ENCODE measurements around the gene CACNA2D2. TPM values are rescaled to one million over a fixed set of nuclear protein-coding genes. Genes with fewer than 3 reads are reported as not detected.

The CACNA2D2 gene
- polyA plus RNA-seq, result under 1 TPM; 0.28 to 0.31 TPM

DNA sequence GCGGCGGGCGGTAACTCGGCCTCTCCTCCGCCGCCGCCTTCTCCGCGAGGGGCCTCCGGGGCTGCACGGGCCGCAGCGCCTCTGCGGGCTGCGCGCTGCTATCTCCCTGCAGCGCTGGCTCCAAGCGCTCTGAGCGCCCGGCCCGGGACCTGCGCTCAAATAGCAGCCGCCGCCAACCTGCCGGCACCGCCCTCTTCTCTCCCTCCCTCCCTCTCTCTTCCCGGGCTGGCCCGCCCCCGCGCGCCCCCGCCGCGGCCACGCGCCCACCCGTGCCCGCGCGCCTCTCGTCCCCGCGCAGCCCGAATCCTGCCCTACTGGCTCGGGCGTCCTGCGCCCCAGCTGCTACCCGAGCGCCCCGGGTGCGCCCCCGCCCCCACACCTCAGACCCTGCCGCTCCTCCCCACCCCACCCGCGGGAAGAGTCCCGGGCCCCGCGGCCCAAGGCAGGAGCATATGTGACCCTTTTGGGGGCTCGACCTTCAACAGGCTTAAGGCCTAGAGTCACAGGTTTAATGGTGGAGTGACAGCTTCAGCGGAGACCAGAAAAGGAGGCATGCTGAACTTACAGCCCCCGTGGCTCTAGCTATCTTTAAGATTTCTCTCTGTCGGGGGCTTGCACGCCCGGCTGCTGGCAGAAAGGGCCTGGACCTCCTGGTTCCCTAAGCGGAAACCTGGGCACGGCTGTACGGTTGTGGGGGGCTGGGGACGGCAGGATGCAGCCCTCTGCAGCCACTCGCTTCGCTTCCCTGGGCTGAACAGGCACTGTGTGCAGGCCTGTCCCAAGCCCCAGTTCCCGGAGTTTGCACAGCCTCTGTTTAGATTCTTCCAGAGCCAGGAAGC is at the start of gene CACNA2D2:
CACNA2D2 (minus strand) TSS at position 131 of the 839 bp plus-strand sequence. CDS start 211 bp downstream, outside the sequence.
- peak within 1 kb of the TSS; percentile 35 to 54 for H3K4me3 ChIP-seq (ENCODE audit: low read depth in 1 of 2, low read length in 2 of 2)
- 8 to 14% methylated on average over 38 to 71 of the region's 71 CpGs for WGBS, 2 donors
- peaks cover 2 to 6% of the 10 kb centered on the region in 2 donors for H3K4me1 ChIP-seq (ENCODE audit: control insufficient read depth in 2 of 2, insufficient read depth in 2 of 2, low read length in 1 of 2)
- H3K9me3 ChIP-seq (ENCODE audit: control insufficient read depth in 2 of 2, insufficient read depth in 1 of 2, low read depth in 1 of 2, low read length in 1 of 2), result no peaks in the 10 kb centered on the region
- peaks cover 0 to 6% of the 10 kb centered on the region in 2 donors for H3K27me3 ChIP-seq (ENCODE audit: control insufficient read depth in 1 of 2, insufficient read depth in 2 of 2, low read length in 2 of 2)
- no peaks in the 10 kb centered on the region for H3K36me3 ChIP-seq (ENCODE audit: control insufficient read depth in 2 of 2, insufficient read depth in 2 of 2, low read length in 1 of 2)
- H3K27ac ChIP-seq (ENCODE audit: low read depth in 2 of 2, low read length in 1 of 2), result no peak within 1 kb of the TSS

DNA sequence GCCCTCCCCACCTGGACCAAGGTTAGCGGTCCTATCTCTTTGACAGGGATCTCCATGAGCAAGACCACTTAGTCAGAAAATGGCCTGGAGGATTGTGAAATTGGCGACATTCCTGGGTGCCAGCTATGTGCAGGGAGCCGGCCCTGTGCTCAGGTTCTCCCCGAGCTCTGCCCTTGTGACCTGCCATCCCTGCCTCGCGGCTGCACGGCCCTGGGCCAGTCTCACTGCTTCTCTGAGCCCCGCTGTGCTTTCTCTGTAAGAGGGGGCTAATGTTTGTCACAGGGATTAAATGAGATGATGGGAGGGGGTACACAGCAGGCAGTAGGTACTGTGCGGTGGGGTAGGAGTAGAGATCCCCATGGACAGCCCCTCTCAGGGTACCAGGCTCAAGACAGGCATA is 49.2 kb upstream of the CACNA2D2 start:
- WGBS, 2 donors, result 77 to 81% methylated on average over 9 of the region's 9 CpGs
- no peak overlapping the region for H3K4me3 ChIP-seq (ENCODE audit: low read depth in 1 of 2, low read length in 2 of 2)
- H3K27ac ChIP-seq (ENCODE audit: low read depth in 2 of 2, low read length in 1 of 2), result no peak overlapping the region
- H3K9me3 ChIP-seq (ENCODE audit: control insufficient read depth in 2 of 2, insufficient read depth in 1 of 2, low read depth in 1 of 2, low read length in 1 of 2), result no peaks in the 10 kb centered on the region
- no peaks in the 10 kb centered on the region for H3K4me1 ChIP-seq (ENCODE audit: control insufficient read depth in 2 of 2, insufficient read depth in 2 of 2, low read length in 1 of 2)
- no peaks in the 10 kb centered on the region for H3K36me3 ChIP-seq (ENCODE audit: control insufficient read depth in 2 of 2, insufficient read depth in 2 of 2, low read length in 1 of 2)
- no peaks in the 10 kb centered on the region for H3K27me3 ChIP-seq (ENCODE audit: control insufficient read depth in 1 of 2, insufficient read depth in 2 of 2, low read length in 2 of 2)

DNA sequence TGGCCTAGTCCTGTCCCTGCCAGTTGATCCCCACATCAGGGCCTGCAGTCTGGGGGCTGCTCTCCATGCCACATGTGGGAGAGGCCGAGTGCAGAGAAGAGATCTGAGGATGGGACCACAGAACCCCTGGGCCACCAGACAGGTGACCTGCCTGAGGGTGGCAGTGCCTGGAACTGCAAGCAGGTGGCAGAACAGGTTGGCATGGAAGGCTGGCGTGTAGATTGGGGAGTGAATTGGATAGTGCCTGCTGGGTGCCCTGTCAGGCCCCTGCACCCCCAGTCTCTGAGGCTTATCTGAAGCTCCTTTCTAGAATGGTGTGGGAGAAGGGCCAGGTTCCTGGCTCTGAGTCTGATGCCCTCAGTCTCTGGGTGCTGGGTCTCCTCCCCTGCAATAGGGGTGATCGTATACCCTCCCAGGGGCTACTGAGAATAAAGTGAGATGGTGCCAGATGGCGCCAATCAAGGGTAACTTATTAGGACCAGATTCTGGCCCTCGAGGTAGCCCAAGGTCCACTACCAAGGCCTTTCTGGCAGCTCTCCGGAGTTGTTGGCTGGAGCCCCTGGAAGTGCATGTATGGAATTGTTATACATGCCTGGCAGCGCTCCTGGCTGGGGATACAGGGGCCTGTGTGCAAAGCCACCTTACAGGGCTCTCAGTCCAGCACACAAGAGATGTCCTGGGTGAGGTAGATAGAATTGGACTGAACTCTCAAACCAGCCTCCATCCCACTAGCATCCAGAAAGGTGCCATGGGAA is 48.4 kb upstream of the CACNA2D2 start:
- H3K4me1 ChIP-seq (ENCODE audit: control insufficient read depth in 2 of 2, insufficient read depth in 2 of 2, low read length in 1 of 2), result no peaks in the 10 kb centered on the region

DNA sequence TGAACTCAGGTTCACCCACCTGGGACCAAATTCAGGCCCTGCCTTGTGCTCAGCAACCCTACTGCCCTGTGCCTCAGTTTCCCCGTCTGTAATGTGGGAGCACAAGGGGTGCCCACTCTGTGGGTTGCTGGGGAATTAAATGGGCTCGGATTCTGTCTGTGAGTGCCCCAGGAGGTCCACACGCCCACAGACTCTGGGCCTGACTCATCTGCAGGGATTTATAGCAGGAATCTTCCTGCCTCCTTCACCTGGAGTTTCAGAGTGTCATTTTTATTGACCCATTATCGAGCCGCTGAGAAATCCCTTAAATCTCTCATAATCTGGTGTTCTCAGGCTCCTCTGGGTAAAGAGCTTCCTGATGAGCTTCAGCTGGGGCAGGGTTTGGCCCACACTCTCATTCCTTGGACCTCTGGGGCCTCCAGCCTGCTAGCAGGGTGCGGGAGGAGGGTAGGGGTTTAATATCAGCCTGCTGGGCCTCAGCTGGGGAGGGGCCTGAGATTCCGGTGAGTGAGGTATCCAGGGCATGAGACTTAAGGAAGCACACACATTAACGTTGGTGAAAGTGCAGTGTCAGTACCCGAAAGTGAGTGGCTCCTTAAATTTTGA is 47.7 kb upstream of the CACNA2D2 start:
- Histone ChIP-seq H3K27ac (ENCODE audit: low read depth in 2 of 2, low read length in 1 of 2) (no peak overlapping the region), H3K4me1 (ENCODE audit: control insufficient read depth in 2 of 2, insufficient read depth in 2 of 2, low read length in 1 of 2) (no peaks in the 10 kb centered on the region), H3K36me3 (ENCODE audit: control insufficient read depth in 2 of 2, insufficient read depth in 2 of 2, low read length in 1 of 2) (no peaks in the 10 kb centered on the region), H3K27me3 (ENCODE audit: control insufficient read depth in 1 of 2, insufficient read depth in 2 of 2, low read length in 2 of 2) (no peaks in the 10 kb centered on the region), H3K4me3 (ENCODE audit: low read depth in 1 of 2, low read length in 2 of 2) (no peak overlapping the region), H3K9me3 (ENCODE audit: control insufficient read depth in 2 of 2, insufficient read depth in 1 of 2, low read depth in 1 of 2, low read length in 1 of 2) (no peaks in the 10 kb centered on the region)
- WGBS, 2 donors, result 51 to 57% methylated on average over 9 of the region's 9 CpGs

More for the DNA sequence above, 48.4 kb upstream of the CACNA2D2 start:
- Histone ChIP-seq H3K9me3 (ENCODE audit: control insufficient read depth in 2 of 2, insufficient read depth in 1 of 2, low read depth in 1 of 2, low read length in 1 of 2) (no peaks in the 10 kb centered on the region), H3K27me3 (ENCODE audit: control insufficient read depth in 1 of 2, insufficient read depth in 2 of 2, low read length in 2 of 2) (no peaks in the 10 kb centered on the region), H3K36me3 (ENCODE audit: control insufficient read depth in 2 of 2, insufficient read depth in 2 of 2, low read length in 1 of 2) (no peaks in the 10 kb centered on the region), H3K27ac (ENCODE audit: low read depth in 2 of 2, low read length in 1 of 2) (no peak overlapping the region), H3K4me3 (ENCODE audit: low read depth in 1 of 2, low read length in 2 of 2) (no peak overlapping the region)
- WGBS, 2 donors, result 69 to 70% methylated on average over 7 of the region's 7 CpGs

DNA sequence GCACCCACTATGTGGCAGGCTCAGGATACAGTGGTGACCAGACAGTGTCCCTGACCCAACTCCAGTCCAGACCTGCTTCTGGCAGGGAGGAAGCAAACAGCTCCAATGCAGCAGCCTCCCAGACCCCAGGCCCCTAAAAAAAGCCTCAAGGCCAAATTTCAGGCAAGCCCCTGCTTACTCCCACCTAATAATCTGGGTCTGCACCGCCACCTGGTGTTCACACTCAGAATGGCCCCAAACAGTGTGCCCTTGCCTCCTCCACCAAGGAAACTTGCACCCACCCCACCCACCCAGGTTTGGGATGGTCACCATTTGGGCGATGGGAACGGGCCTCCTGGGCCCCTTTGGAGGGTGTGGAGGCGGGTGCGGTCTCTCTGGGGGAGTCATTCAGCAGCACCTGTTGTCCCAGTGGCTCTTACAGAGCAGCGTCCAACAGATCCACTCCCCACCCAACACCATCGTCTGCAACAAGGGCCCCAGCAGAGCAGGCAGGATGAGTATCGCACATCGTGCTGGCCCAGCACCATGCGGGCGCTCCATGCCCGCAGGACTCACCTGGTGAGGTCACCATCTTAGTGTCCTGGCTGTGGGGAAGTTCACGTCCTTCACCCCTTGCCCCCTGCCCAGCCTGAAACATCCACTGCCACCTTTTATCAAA is 46.8 kb upstream of the CACNA2D2 start:
- Histone ChIP-seq H3K36me3 (ENCODE audit: control insufficient read depth in 2 of 2, insufficient read depth in 2 of 2, low read length in 1 of 2) (no peaks in the 10 kb centered on the region), H3K4me1 (ENCODE audit: control insufficient read depth in 2 of 2, insufficient read depth in 2 of 2, low read length in 1 of 2) (no peaks in the 10 kb centered on the region), H3K27me3 (ENCODE audit: control insufficient read depth in 1 of 2, insufficient read depth in 2 of 2, low read length in 2 of 2) (no peaks in the 10 kb centered on the region), H3K4me3 (ENCODE audit: low read depth in 1 of 2, low read length in 2 of 2) (no peak overlapping the region), H3K9me3 (ENCODE audit: control insufficient read depth in 2 of 2, insufficient read depth in 1 of 2, low read depth in 1 of 2, low read length in 1 of 2) (no peaks in the 10 kb centered on the region), H3K27ac (ENCODE audit: low read depth in 2 of 2, low read length in 1 of 2) (no peak overlapping the region)
- 36 to 50% methylated on average over 13 of the region's 13 CpGs for WGBS, 2 donors

DNA sequence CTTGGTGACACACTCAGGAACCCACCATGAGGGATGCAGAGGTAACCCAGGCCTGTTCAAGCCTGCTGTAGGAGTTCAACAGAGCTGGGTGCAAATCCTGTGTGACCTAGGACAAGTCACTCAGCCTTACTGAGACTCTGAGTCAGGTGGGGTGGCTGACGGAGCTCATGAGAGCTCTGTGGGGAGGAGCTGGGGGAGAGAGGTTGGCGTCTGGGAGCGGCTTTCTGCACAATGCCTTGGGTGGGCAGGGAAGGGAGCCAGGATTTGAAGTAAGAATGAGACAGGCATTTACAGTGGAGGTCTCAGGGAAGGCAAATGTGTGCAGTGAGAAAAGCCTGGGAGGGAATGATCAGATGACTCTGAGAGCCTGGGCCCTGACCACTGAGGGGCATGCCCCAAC is 45.8 kb upstream of the CACNA2D2 start:
- Histone ChIP-seq H3K9me3 (ENCODE audit: control insufficient read depth in 2 of 2, insufficient read depth in 1 of 2, low read depth in 1 of 2, low read length in 1 of 2) (no peaks in the 10 kb centered on the region), H3K27ac (ENCODE audit: low read depth in 2 of 2, low read length in 1 of 2) (no peak overlapping the region), H3K4me1 (ENCODE audit: control insufficient read depth in 2 of 2, insufficient read depth in 2 of 2, low read length in 1 of 2) (no peaks in the 10 kb centered on the region), H3K36me3 (ENCODE audit: control insufficient read depth in 2 of 2, insufficient read depth in 2 of 2, low read length in 1 of 2) (no peaks in the 10 kb centered on the region), H3K27me3 (ENCODE audit: control insufficient read depth in 1 of 2, insufficient read depth in 2 of 2, low read length in 2 of 2) (no peaks in the 10 kb centered on the region), H3K4me3 (ENCODE audit: low read depth in 1 of 2, low read length in 2 of 2) (no peak overlapping the region)
- 77 to 79% methylated on average over 3 of the region's 3 CpGs for WGBS, 2 donors

DNA sequence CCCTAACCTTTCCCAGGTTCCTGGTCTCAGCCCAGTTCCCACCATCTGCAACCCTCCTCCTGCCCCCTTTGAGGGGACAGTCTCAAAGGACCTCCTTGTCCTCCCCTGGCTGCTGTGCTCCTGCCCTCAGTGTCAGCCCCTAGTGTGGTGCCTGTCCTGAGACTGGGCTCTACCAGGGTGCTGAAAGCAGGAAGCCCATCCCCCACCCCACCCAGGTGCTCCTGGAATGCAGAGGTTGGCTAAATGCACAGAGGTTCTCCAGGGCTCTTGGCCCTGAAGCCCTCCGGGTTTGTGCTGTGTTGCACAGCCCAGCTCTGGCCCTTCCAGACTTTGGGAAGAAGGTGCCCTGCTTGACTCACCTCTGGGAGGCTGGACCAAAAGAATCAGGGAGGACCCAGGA is 42.3 kb upstream of the CACNA2D2 start:
- no peak overlapping the region for H3K4me3 ChIP-seq (ENCODE audit: low read depth in 1 of 2, low read length in 2 of 2)
- H3K4me1 ChIP-seq (ENCODE audit: control insufficient read depth in 2 of 2, insufficient read depth in 2 of 2, low read length in 1 of 2), result no peaks in the 10 kb centered on the region
- H3K27me3 ChIP-seq (ENCODE audit: control insufficient read depth in 1 of 2, insufficient read depth in 2 of 2, low read length in 2 of 2), result no peaks in the 10 kb centered on the region
- H3K36me3 ChIP-seq (ENCODE audit: control insufficient read depth in 2 of 2, insufficient read depth in 2 of 2, low read length in 1 of 2), result no peaks in the 10 kb centered on the region
- WGBS, 2 donors, result 72 to 82% methylated on average over 1 of the region's 1 CpG
- H3K27ac ChIP-seq (ENCODE audit: low read depth in 2 of 2, low read length in 1 of 2), result no peak overlapping the region
- no peaks in the 10 kb centered on the region for H3K9me3 ChIP-seq (ENCODE audit: control insufficient read depth in 2 of 2, insufficient read depth in 1 of 2, low read depth in 1 of 2, low read length in 1 of 2)

DNA sequence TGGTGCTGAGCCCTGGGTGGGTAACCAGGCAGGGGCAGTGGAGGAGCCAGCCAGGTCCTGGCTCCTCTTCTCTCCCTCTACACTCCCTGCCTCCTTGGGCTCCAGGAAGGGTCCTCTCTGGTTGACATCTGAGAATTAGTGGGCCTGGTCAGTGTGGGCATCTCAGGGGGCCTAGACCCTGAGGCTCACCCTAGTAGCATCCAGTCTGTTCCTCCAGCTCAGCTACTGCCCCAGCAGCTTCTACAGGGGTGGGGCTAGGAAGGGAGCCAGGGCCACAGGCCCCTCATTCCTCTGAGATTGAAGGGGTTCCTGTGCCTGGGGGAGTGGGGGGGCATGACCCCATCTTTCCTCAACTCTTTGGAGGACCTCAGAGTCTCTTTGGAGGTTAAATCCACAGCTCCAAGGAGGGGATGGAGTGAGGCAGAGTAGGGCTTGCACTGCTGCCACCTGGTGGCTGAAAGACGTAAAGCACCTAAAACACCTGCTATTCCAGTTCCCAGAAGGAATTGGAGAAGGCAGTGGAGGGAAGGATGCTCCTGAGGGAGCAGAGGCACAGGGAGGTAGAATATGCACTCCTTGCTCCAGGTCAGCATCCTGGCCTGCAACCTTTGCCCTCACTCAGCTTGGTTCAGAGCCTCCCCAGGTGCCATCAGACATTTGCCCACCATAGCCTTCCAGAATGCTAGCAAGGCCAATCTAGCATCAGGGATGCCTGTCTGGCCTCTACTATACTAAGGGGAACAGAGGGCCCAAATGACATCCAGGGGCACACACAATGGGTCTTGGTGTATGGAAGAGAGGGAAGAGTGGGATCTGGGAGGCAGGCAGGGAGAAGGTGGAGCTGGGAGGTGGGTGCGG is 39.0 kb upstream of the CACNA2D2 start:
- no peaks in the 10 kb centered on the region for H3K27me3 ChIP-seq (ENCODE audit: control insufficient read depth in 1 of 2, insufficient read depth in 2 of 2, low read length in 2 of 2)
- no peaks in the 10 kb centered on the region for H3K36me3 ChIP-seq (ENCODE audit: control insufficient read depth in 2 of 2, insufficient read depth in 2 of 2, low read length in 1 of 2)
- no peak overlapping the region for H3K27ac ChIP-seq (ENCODE audit: low read depth in 2 of 2, low read length in 1 of 2)
- 46 to 50% methylated on average over 2 of the region's 2 CpGs for WGBS, 2 donors
- H3K4me1 ChIP-seq (ENCODE audit: control insufficient read depth in 2 of 2, insufficient read depth in 2 of 2, low read length in 1 of 2), result peaks cover 0 to 4% of the 10 kb centered on the region in 2 donors
- H3K9me3 ChIP-seq (ENCODE audit: control insufficient read depth in 2 of 2, insufficient read depth in 1 of 2, low read depth in 1 of 2, low read length in 1 of 2), result no peaks in the 10 kb centered on the region
- no peak overlapping the region for H3K4me3 ChIP-seq (ENCODE audit: low read depth in 1 of 2, low read length in 2 of 2)

Measured in esophagus (tissue), 2 donors.